ENCODE data around the gene ZNF362. TPM values are rescaled to one million over a fixed set of nuclear protein-coding genes. Genes with fewer than 3 reads are reported as not detected.

The ZNF362 gene
- polyA plus RNA-seq, 1 of the 3 experiments (the other 2 are of a cell fraction): 17.1 TPM

- 100% methylated on average over 1 of the region's 2 CpGs for whole genome bisulfite sequencing (ENCODE audit: low lambda C conversion rate)
- Histone ChIP-seq H3F3A (replicated peaks; ENCODE audit: insufficient read depth) (peaks cover 34% of the 10 kb centered on the region), H3K9me3 (no peaks in the 10 kb centered on the region), H3K79me2 (ENCODE audit: insufficient read depth) (peaks cover 100% of the 10 kb centered on the region), H4K20me1 (ENCODE audit: insufficient read depth) (peaks cover 98% of the 10 kb centered on the region), H3K36me3 (replicated peaks in 1 of 2; ENCODE audit: control insufficient read depth in 1 of 2, insufficient read depth in 2 of 2, low read length in 1 of 2) (peaks cover 48 to 54% of the 10 kb centered on the region in 2 experiments), H3K9me2 (no peaks in the 10 kb centered on the region), H3K4me3 (ENCODE audit: low read depth in 2 of 2, low read length in 1 of 2) (peak overlapping the region in 1 of 2 experiments; percentile 17; a peak in 1 of 4 replicates), H3K4me1 (ENCODE audit: control insufficient read depth in 1 of 2, insufficient read depth in 2 of 2, low read depth in 1 of 2, low read length in 1 of 2) (peaks cover 54 to 85% of the 10 kb centered on the region in 2 experiments), H3K27me3 (ENCODE audit: insufficient read depth) (no peaks in the 10 kb centered on the region), H3K4me2 (peak overlapping the region; percentile 61), H3K9ac (no peak overlapping the region), H2AFZ (ENCODE audit: low read depth) (no peak overlapping the region), H3K27ac (ENCODE audit: low read depth in 2 of 2, low read length in 1 of 2) (peak overlapping the region; percentile 44 to 60; a peak in 3 of 4 replicates)
- ChIA-PET CTCF (interaction anchor here (0.6 to 5.6 kb wide), 6 partner anchors 13 to 405 kb away, joined by 3 to 24 read pairs (median 4); no protein-coding TSS in a partner anchor), POLR2A (interaction anchor here (1.5 kb wide), 1 partner anchor 10 kb away, joined by 7 read pairs; no protein-coding TSS in a partner anchor)
- TF ChIP-seq RXRA (IDR thresholded peaks at IDR 0.05; ENCODE audit: borderline replicate concordance, low read depth): no peak
- TF ChIP-seq ELF1 (IDR thresholded peaks at IDR 0.05): no peak
- TF ChIP-seq SMC3 (IDR thresholded peaks at IDR 0.05; ENCODE audit: low read depth, low read length): no peak
- no peak for TF ChIP-seq YY1 (IDR thresholded peaks at IDR 0.05; ENCODE audit: low read depth)
- TF ChIP-seq MEF2A (IDR thresholded peaks at IDR 0.05; ENCODE audit: borderline replicate concordance, low read depth): no peak
- no peak for TF ChIP-seq GATA2 (CRISPR knock-in tag; IDR thresholded peaks at IDR 0.05)
- TF ChIP-seq FOSL2 (IDR thresholded peaks at IDR 0.05; ENCODE audit: borderline replicate concordance, low read depth): no peak
- TF ChIP-seq POLR2AphosphoS5 (IDR thresholded peaks at IDR 0.05; ENCODE audit: low read depth, low read length): no peak
- no peak for TF ChIP-seq GABPA (IDR thresholded peaks at IDR 0.05; ENCODE audit: low read depth)
- no peak for TF ChIP-seq TAF1 (IDR thresholded peaks at IDR 0.05; ENCODE audit: borderline replicate concordance, low read depth, low read length)
- no peak for TF ChIP-seq MAX (IDR thresholded peaks at IDR 0.05; ENCODE audit: low read depth)
- no peak for TF ChIP-seq MXI1 (IDR thresholded peaks at IDR 0.05; ENCODE audit: low read depth, low read length)
- TF ChIP-seq USF2 (IDR thresholded peaks at IDR 0.05; ENCODE audit: borderline replicate concordance, low read depth, low read length): no peak
- TF ChIP-seq EZH2phosphoT487 (IDR thresholded peaks at IDR 0.05; ENCODE audit: borderline replicate concordance, low read depth): no peak
- TF ChIP-seq CHD2 (IDR thresholded peaks at IDR 0.05; ENCODE audit: low read length, partially characterized antibody): no peak
- no peak for TF ChIP-seq FOXM1 (IDR thresholded peaks at IDR 0.05; ENCODE audit: low read depth)
- TF ChIP-seq JUND (IDR thresholded peaks at IDR 0.05): no peak
- TF ChIP-seq NRF1 (IDR thresholded peaks at IDR 0.05; ENCODE audit: low read depth, low read length): no peak
- no peak for TF ChIP-seq IRF3 (IDR thresholded peaks at IDR 0.05; ENCODE audit: low read depth, low read length)
- no peak for TF ChIP-seq RAD21 (IDR thresholded peaks at IDR 0.05; ENCODE audit: low read length)
- DNase-seq: no peak
Measured at GRCh38 chr1:33339413-33339812, 83.1 kb downstream of the ZNF362 start.

All from SK-N-SH (cell line).